HEK293 (cell line): ENCODE data around the gene SLC35B4.

Experiments used
- CTCF ChIA-PET: fragments of 350-600 bp; formaldehyde crosslinking; extraction: SDS; loops from one replicate; lab custom pipeline; 2021; ENCODE audit warnings: antibody characterized with exemption; lab: Yijun Ruan, JAX
- POLR2A ChIA-PET: fragments of 300-600 bp; formaldehyde crosslinking; extraction: SDS; loops from one replicate; lab custom pipeline; 2020; ENCODE audit warnings: antibody characterized with exemption, inconsistent platforms; lab: Yijun Ruan, JAX
- H3K27ac ChIP-seq: fragments of 200-500 bp; sonication (Bioruptor generic); 2 replicates; pipeline ENCODE4 v1.5.1; 2014; ENCODE audit warnings: low read depth, low read length, control low read depth, inconsistent platforms; ENCODE audit errors: extremely low read depth
- H3K36me3 ChIP-seq, 2 experiments: fragments of 200-500 bp in 1 of 2; sonication (Bioruptor generic) in 1 of 2; 1 replicate in 1 of 2; 2 replicates in 1 of 2; pipeline ENCODE4 v1.5.1; 2014 to 2017; ENCODE audit warnings: inconsistent platforms in 2 of 2, low read length in 2 of 2; ENCODE audit not compliant: control insufficient read depth in 2 of 2, insufficient read depth in 1 of 2
- H3K4me1 ChIP-seq: fragments of 200-500 bp; sonication (Bioruptor generic); 2 replicates; pipeline ENCODE4 v1.5.1; 2014; ENCODE audit warnings: mild to moderate bottlenecking, low read length, inconsistent platforms; ENCODE audit not compliant: control insufficient read depth, insufficient read depth
- H3K4me3 ChIP-seq: 2 replicates; pipeline ENCODE4 v1.5.1; 2011; ENCODE audit warnings: low read depth, mild to moderate bottlenecking, control low read depth, low read length, moderate library complexity
- H3K9me3 ChIP-seq: fragments of 200-500 bp; sonication (Bioruptor generic); 2 replicates; pipeline ENCODE4 v1.5.1; 2014; ENCODE audit warnings: low read depth, low read length, inconsistent platforms; ENCODE audit not compliant: control insufficient read depth, insufficient read depth
- BCL11A ChIP-seq: fragments of 450-650 bp; formaldehyde crosslinking; IDR thresholded peaks from 2 replicates; pipeline ENCODE4 v1.5.1; 2016; ENCODE audit warnings: low read depth, missing biosample characterization, missing genetic modification characterization
- GFI1B ChIP-seq: fragments of 450-650 bp; formaldehyde crosslinking; IDR thresholded peaks from 2 replicates; pipeline ENCODE4 v1.5.1; 2016; ENCODE audit warnings: missing biosample characterization, missing genetic modification characterization
- GLIS1 ChIP-seq: fragments of 450-650 bp; formaldehyde crosslinking; IDR thresholded peaks from 2 replicates; pipeline ENCODE4 v1.5.1; 2016; ENCODE audit warnings: missing biosample characterization, missing genetic modification characterization
- OVOL3 ChIP-seq: fragments of 450-650 bp; formaldehyde crosslinking; IDR thresholded peaks from 2 replicates; pipeline ENCODE4 v1.5.1; 2016; ENCODE audit warnings: missing biosample characterization, missing genetic modification characterization
- PRDM1 ChIP-seq: fragments of 450-650 bp; formaldehyde crosslinking; IDR thresholded peaks from 2 replicates; pipeline ENCODE4; 2016; ENCODE audit warnings: missing biosample characterization, missing genetic modification characterization
- ZBTB1 ChIP-seq: fragments of 450-650 bp; formaldehyde crosslinking; IDR thresholded peaks from 2 replicates; pipeline ENCODE4 v1.5.1; 2016; ENCODE audit warnings: missing biosample characterization, missing genetic modification characterization
- ZNF132 ChIP-seq: fragments of 450-650 bp; formaldehyde crosslinking; IDR thresholded peaks from 2 replicates; pipeline ENCODE4 v1.5.1; 2017; ENCODE audit warnings: missing biosample characterization, missing genetic modification characterization, borderline replicate concordance
- ZNF133 ChIP-seq: fragments of 450-650 bp; formaldehyde crosslinking; IDR thresholded peaks from 2 replicates; pipeline ENCODE4 v1.5.1; 2016; ENCODE audit warnings: missing biosample characterization, missing genetic modification characterization
- ZNF24 ChIP-seq: fragments of 450-650 bp; formaldehyde crosslinking; IDR thresholded peaks from 2 replicates; pipeline ENCODE4 v1.5.1; 2016; ENCODE audit warnings: missing biosample characterization, missing genetic modification characterization
- ZNF266 ChIP-seq: fragments of 450-650 bp; formaldehyde crosslinking; IDR thresholded peaks from 2 replicates; pipeline ENCODE4 v1.5.1; 2016; ENCODE audit warnings: missing biosample characterization, missing genetic modification characterization, low read depth
- ZNF366 ChIP-seq: fragments of 450-650 bp; formaldehyde crosslinking; conservative IDR thresholded peaks from 2 replicates; pipeline ENCODE4 v1.5.1; 2016; ENCODE audit warnings: missing biosample characterization, missing genetic modification characterization
- ZNF521 ChIP-seq: fragments of 450-650 bp; formaldehyde crosslinking; IDR thresholded peaks from 2 replicates; pipeline ENCODE4 v1.5.1; 2017; ENCODE audit warnings: missing biosample characterization, mild to moderate bottlenecking, missing genetic modification characterization
- ZNF610 ChIP-seq: fragments of 450-650 bp; formaldehyde crosslinking; IDR thresholded peaks from 2 replicates; pipeline ENCODE4 v1.5.1; 2016; ENCODE audit warnings: missing biosample characterization, missing genetic modification characterization, borderline replicate concordance
- ZNF660 ChIP-seq: fragments of 450-650 bp; IDR thresholded peaks from 2 replicates; pipeline ENCODE4 v1.5.1; 2018; ENCODE audit warnings: missing biosample characterization, mild to moderate bottlenecking, missing genetic modification characterization
- ZNF830 ChIP-seq: fragments of 450-650 bp; IDR thresholded peaks from 2 replicates; pipeline ENCODE4 v1.5.0; 2018; ENCODE audit warnings: missing biosample characterization, missing genetic modification characterization, low read depth, mild to moderate bottlenecking, moderate library complexity
- ZSCAN23 ChIP-seq: fragments of 450-650 bp; formaldehyde crosslinking; IDR thresholded peaks from 2 replicates; pipeline ENCODE4 v1.5.1; 2016; ENCODE audit warnings: missing biosample characterization, missing genetic modification characterization
- TF ChIP-seq, protein P1 (sequence below): fragments of 450-650 bp; formaldehyde crosslinking; IDR thresholded peaks from 2 replicates; pipeline ENCODE4 v1.5.1; 2017; ENCODE audit warnings: missing biosample characterization, missing genetic modification characterization
- TF ChIP-seq, protein P2 (sequence below): fragments of 450-650 bp; formaldehyde crosslinking; IDR thresholded peaks from 2 replicates; pipeline ENCODE4 v1.5.1; 2016; ENCODE audit warnings: missing biosample characterization, missing genetic modification characterization
- TF ChIP-seq, protein P3 (sequence below): fragments of 450-650 bp; formaldehyde crosslinking; conservative IDR thresholded peaks from 2 replicates; pipeline ENCODE4 v1.5.1; 2016; ENCODE audit warnings: low read depth, missing biosample characterization, missing genetic modification characterization
- TF ChIP-seq, protein P4 (sequence below): fragments of 450-650 bp; formaldehyde crosslinking; IDR thresholded peaks from 2 replicates; pipeline ENCODE4 v1.5.1; 2017; ENCODE audit warnings: missing biosample characterization, missing genetic modification characterization
- TF ChIP-seq, protein P5 (sequence below): fragments of 450-650 bp; formaldehyde crosslinking; IDR thresholded peaks from 2 replicates; pipeline ENCODE4 v1.5.1; 2016; ENCODE audit warnings: missing biosample characterization, missing genetic modification characterization, low read depth

SLC35B4 gene

DNA sequence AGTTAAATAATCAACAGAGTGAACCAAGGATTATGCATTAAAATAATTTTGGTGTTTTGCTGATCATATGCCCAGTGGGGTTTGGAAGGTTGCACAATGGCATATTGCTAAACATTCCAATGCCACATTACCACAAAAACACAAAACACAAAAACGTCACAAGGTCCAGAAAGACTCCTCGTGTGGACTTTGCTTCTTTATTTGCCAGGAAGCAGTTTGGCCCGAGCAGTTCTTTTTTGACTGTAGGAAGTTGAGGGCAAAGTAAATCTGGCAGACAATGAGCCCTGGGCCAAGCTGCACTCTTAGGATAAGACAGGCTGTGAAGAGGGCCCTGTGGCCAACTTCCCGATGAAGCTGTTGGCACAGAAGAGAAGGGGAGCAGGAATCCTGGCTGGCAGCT is 39.2 kb upstream of the SLC35B4 start:
- POLR2A ChIA-PET = no interaction called here
- H3K9me3 ChIP-seq = no peaks in the 10 kb centered on the region
- H3K36me3 ChIP-seq = no peaks in the 10 kb centered on the region
- no peak overlapping the region for H3K4me3 ChIP-seq
- TF ChIP-seq GLIS1 (tag by site-specific recombination) (no peak), ZNF521 (tag by site-specific recombination) (no peak), GFI1B (no peak), ZNF610 (tag by site-specific recombination) (no peak), ZNF132 (tag by site-specific recombination) (no peak), ZNF266 (tag by site-specific recombination) (no peak), ZNF133 (tag by site-specific recombination) (no peak)
- TF ChIP-seq, protein P1, sequence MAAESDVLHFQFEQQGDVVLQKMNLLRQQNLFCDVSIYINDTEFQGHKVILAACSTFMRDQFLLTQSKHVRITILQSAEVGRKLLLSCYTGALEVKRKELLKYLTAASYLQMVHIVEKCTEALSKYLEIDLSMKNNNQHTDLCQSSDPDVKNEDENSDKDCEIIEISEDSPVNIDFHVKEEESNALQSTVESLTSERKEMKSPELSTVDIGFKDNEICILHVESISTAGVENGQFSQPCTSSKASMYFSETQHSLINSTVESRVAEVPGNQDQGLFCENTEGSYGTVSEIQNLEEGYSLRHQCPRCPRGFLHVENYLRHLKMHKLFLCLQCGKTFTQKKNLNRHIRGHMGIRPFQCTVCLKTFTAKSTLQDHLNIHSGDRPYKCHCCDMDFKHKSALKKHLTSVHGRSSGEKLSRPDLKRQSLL (tag by site-specific recombination) = no peak
- CTCF ChIA-PET = interaction anchor here (0.8 to 1.3 kb wide), 4 partner anchors 10 to 251 kb away, joined by 3 to 4 read pairs (median 4); no protein-coding TSS in a partner anchor
- no peak overlapping the region for H3K27ac ChIP-seq
- H3K4me1 ChIP-seq = no peaks in the 10 kb centered on the region

DNA sequence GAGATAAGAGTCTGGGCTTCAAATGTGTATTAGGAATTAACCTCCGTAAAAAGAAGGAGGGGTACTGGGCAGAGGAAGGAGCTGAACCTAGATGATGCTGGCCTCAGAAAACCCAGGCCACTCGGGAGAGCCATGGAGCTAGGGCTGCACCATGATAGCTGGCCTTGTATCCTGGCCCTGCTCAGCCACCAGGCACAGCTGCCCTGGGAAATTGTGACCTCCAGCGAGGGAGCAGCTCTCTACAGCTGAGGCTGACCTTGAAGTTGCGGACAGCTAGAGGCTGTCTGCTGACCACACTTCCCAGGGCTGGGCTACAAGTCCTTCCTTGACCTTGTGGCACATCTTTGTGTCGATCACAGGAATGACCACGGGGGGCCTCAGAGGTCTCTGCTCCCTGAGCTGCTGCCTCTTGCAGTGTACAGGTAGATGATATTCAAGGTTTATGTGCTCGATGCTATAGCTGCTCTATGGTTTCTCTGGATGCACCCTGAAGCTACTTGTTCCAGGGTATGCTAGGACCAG is 38.3 kb upstream of the SLC35B4 start:
- Histone ChIP-seq H3K36me3 (no peaks in the 10 kb centered on the region), H3K27ac (no peak overlapping the region), H3K9me3 (no peaks in the 10 kb centered on the region), H3K4me1 (no peaks in the 10 kb centered on the region), H3K4me3 (no peak overlapping the region)
- CTCF ChIA-PET = interaction anchor here (0.6 to 1.3 kb wide), 3 partner anchors 11 to 368 kb away, joined by 3 to 4 read pairs (median 3); no protein-coding TSS in a partner anchor
- POLR2A ChIA-PET = no interaction called here
- TF ChIP-seq ZBTB1 (tag by site-specific recombination) (no peak), OVOL3 (tag by site-specific recombination) (no peak), BCL11A (tag by site-specific recombination) (no peak), ZSCAN23 (no peak), ZNF24 (no peak), PRDM1 (tag by site-specific recombination) (no peak), ZNF366 (no peak), ZNF830 (tag by site-specific recombination) (no peak), ZNF660 (tag by site-specific recombination) (no peak)
- TF ChIP-seq, protein P2, sequence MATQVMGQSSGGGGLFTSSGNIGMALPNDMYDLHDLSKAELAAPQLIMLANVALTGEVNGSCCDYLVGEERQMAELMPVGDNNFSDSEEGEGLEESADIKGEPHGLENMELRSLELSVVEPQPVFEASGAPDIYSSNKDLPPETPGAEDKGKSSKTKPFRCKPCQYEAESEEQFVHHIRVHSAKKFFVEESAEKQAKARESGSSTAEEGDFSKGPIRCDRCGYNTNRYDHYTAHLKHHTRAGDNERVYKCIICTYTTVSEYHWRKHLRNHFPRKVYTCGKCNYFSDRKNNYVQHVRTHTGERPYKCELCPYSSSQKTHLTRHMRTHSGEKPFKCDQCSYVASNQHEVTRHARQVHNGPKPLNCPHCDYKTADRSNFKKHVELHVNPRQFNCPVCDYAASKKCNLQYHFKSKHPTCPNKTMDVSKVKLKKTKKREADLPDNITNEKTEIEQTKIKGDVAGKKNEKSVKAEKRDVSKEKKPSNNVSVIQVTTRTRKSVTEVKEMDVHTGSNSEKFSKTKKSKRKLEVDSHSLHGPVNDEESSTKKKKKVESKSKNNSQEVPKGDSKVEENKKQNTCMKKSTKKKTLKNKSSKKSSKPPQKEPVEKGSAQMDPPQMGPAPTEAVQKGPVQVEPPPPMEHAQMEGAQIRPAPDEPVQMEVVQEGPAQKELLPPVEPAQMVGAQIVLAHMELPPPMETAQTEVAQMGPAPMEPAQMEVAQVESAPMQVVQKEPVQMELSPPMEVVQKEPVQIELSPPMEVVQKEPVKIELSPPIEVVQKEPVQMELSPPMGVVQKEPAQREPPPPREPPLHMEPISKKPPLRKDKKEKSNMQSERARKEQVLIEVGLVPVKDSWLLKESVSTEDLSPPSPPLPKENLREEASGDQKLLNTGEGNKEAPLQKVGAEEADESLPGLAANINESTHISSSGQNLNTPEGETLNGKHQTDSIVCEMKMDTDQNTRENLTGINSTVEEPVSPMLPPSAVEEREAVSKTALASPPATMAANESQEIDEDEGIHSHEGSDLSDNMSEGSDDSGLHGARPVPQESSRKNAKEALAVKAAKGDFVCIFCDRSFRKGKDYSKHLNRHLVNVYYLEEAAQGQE (tag by site-specific recombination) = no peak
- TF ChIP-seq, protein P3, sequence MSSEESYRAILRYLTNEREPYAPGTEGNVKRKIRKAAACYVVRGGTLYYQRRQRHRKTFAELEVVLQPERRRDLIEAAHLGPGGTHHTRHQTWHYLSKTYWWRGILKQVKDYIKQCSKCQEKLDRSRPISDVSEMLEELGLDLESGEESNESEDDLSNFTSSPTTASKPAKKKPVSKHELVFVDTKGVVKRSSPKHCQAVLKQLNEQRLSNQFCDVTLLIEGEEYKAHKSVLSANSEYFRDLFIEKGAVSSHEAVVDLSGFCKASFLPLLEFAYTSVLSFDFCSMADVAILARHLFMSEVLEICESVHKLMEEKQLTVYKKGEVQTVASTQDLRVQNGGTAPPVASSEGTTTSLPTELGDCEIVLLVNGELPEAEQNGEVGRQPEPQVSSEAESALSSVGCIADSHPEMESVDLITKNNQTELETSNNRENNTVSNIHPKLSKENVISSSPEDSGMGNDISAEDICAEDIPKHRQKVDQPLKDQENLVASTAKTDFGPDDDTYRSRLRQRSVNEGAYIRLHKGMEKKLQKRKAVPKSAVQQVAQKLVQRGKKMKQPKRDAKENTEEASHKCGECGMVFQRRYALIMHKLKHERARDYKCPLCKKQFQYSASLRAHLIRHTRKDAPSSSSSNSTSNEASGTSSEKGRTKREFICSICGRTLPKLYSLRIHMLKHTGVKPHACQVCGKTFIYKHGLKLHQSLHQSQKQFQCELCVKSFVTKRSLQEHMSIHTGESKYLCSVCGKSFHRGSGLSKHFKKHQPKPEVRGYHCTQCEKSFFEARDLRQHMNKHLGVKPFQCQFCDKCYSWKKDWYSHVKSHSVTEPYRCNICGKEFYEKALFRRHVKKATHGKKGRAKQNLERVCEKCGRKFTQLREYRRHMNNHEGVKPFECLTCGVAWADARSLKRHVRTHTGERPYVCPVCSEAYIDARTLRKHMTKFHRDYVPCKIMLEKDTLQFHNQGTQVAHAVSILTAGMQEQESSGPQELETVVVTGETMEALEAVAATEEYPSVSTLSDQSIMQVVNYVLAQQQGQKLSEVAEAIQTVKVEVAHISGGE (tag by site-specific recombination) = no peak
- TF ChIP-seq, protein P4, sequence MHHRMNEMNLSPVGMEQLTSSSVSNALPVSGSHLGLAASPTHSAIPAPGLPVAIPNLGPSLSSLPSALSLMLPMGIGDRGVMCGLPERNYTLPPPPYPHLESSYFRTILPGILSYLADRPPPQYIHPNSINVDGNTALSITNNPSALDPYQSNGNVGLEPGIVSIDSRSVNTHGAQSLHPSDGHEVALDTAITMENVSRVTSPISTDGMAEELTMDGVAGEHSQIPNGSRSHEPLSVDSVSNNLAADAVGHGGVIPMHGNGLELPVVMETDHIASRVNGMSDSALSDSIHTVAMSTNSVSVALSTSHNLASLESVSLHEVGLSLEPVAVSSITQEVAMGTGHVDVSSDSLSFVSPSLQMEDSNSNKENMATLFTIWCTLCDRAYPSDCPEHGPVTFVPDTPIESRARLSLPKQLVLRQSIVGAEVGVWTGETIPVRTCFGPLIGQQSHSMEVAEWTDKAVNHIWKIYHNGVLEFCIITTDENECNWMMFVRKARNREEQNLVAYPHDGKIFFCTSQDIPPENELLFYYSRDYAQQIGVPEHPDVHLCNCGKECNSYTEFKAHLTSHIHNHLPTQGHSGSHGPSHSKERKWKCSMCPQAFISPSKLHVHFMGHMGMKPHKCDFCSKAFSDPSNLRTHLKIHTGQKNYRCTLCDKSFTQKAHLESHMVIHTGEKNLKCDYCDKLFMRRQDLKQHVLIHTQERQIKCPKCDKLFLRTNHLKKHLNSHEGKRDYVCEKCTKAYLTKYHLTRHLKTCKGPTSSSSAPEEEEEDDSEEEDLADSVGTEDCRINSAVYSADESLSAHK (tag by site-specific recombination) = no peak
- TF ChIP-seq, protein P5, sequence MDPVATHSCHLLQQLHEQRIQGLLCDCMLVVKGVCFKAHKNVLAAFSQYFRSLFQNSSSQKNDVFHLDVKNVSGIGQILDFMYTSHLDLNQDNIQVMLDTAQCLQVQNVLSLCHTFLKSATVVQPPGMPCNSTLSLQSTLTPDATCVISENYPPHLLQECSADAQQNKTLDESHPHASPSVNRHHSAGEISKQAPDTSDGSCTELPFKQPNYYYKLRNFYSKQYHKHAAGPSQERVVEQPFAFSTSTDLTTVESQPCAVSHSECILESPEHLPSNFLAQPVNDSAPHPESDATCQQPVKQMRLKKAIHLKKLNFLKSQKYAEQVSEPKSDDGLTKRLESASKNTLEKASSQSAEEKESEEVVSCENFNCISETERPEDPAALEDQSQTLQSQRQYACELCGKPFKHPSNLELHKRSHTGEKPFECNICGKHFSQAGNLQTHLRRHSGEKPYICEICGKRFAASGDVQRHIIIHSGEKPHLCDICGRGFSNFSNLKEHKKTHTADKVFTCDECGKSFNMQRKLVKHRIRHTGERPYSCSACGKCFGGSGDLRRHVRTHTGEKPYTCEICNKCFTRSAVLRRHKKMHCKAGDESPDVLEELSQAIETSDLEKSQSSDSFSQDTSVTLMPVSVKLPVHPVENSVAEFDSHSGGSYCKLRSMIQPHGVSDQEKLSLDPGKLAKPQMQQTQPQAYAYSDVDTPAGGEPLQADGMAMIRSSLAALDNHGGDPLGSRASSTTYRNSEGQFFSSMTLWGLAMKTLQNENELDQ (tag by site-specific recombination) = no peak
